Neural cell (in vitro differentiated cells): ENCODE measurements around the gene SOX12. TPM values are rescaled to one million over a fixed set of nuclear protein-coding genes. Genes with fewer than 3 reads are reported as not detected.

Source experiments
- H2AFZ ChIP-seq: fragments of 200-600, 300-800 bp; sonication (generic), shearing (Covaris generic); 2 replicates; pipeline ENCODE4 v1.6.0; 2014; ENCODE audit warnings: low read depth, mild to moderate bottlenecking, antibody characterized with exemption, low read length, moderate library complexity
- H3F3A ChIP-seq: fragments of 200-600 bp; shearing (Covaris generic); 2 replicates; pipeline ENCODE4 v1.6.1; 2016; ENCODE audit warnings: mild to moderate bottlenecking, moderate library complexity, mixed read lengths, antibody characterized with exemption, low read length; ENCODE audit not compliant: insufficient read depth, poor library complexity, severe bottlenecking
- H3K27ac ChIP-seq: fragments of 200-600, 300-800 bp; sonication (generic), shearing (Covaris generic); 2 replicates; pipeline ENCODE4 v1.5.1; 2014; ENCODE audit warnings: mild to moderate bottlenecking, low read length, moderate library complexity
- H3K27me3 ChIP-seq: fragments of 300-800, 200-600 bp; sonication (generic), shearing (Covaris generic); 2 replicates; pipeline ENCODE4 v1.6.0; 2014; ENCODE audit warnings: mild to moderate bottlenecking, low read depth, low read length, moderate library complexity; ENCODE audit not compliant: insufficient read depth
- H3K36me3 ChIP-seq: fragments of 300-800, 200-600 bp; sonication (generic), shearing (Covaris generic); 2 replicates; pipeline ENCODE4 v1.5.1; 2014; ENCODE audit warnings: mild to moderate bottlenecking, antibody characterized with exemption, low read length, moderate library complexity; ENCODE audit not compliant: insufficient read depth
- H3K4me2 ChIP-seq: fragments of 300-800, 200-600 bp; sonication (generic), shearing (Covaris generic); 2 replicates; pipeline ENCODE4 v1.6.0; 2014; ENCODE audit warnings: mild to moderate bottlenecking, low read length
- H3K4me3 ChIP-seq: fragments of 300-800, 200-600 bp; sonication (generic), shearing (Covaris generic); 2 replicates; pipeline ENCODE4 v1.5.1; 2014; ENCODE audit warnings: mild to moderate bottlenecking, low read length, moderate library complexity
- H3K79me2 ChIP-seq: fragments of 200-600 bp; shearing (Covaris generic); replicated peaks from 2 replicates; pipeline ENCODE4 v1.6.0; 2014; ENCODE audit warnings: mild to moderate bottlenecking, low read length, moderate library complexity; ENCODE audit not compliant: insufficient read depth
- H3K9ac ChIP-seq: fragments of 300-800, 200-600 bp; sonication (generic), shearing (Covaris generic); 2 replicates; pipeline ENCODE4 v1.6.1; 2016; ENCODE audit warnings: mild to moderate bottlenecking, low read length, mixed read lengths
- H3K9me2 ChIP-seq: fragments of 200-600 bp; shearing (Covaris generic); 2 replicates; pipeline ENCODE4 v1.6.1; 2016; ENCODE audit warnings: mild to moderate bottlenecking, low read length, mixed read lengths; ENCODE audit not compliant: insufficient read depth
- H3K9me3 ChIP-seq: fragments of 200-600, 300-800 bp; sonication (generic), shearing (Covaris generic); 2 replicates; pipeline ENCODE4 v1.6.1; 2016; ENCODE audit warnings: mild to moderate bottlenecking, mixed run types, low read length, moderate library complexity, mixed read lengths
- H4K20me1 ChIP-seq: fragments of 200-600 bp; shearing (Covaris generic); 2 replicates; pipeline ENCODE4 v1.6.1; 2016; ENCODE audit warnings: mild to moderate bottlenecking, mixed run types; ENCODE audit not compliant: insufficient read depth
- CTCF ChIP-seq: fragments of 450-650 bp; IDR thresholded peaks from 2 replicates; pipeline ENCODE4 v1.5.1; 2014; ENCODE audit warnings: antibody characterized with exemption, mild to moderate bottlenecking, moderate library complexity; ENCODE audit not compliant: poor library complexity, severe bottlenecking
- EP300 ChIP-seq: fragments of 450-650 bp; conservative IDR thresholded peaks from 2 replicates; pipeline ENCODE4 v1.6.1; 2014; ENCODE audit warnings: antibody characterized with exemption, mild to moderate bottlenecking, moderate library complexity; ENCODE audit not compliant: poor library complexity, severe bottlenecking
- EZH2 ChIP-seq: fragments of 200-600, 300-800 bp; shearing (Covaris generic), sonication (generic); IDR thresholded peaks from 2 replicates; pipeline ENCODE4 v1.6.1; 2014; ENCODE audit warnings: antibody characterized with exemption, low read length, borderline replicate concordance, mild to moderate bottlenecking; ENCODE audit not compliant: insufficient read depth, poor library complexity, severe bottlenecking
- MXI1 ChIP-seq: fragments of 450-650 bp; conservative IDR thresholded peaks from 2 replicates; pipeline ENCODE4 v1.6.1; 2014; ENCODE audit warnings: antibody characterized with exemption, mild to moderate bottlenecking; ENCODE audit not compliant: poor library complexity, severe bottlenecking
- POLR2AphosphoS5 ChIP-seq: IDR thresholded peaks from 2 replicates; pipeline ENCODE4 v1.6.1; 2012
- RAD21 ChIP-seq: fragments of 450-650 bp; conservative IDR thresholded peaks from 2 replicates; pipeline ENCODE4 v1.6.1; 2014; ENCODE audit warnings: antibody characterized with exemption, mild to moderate bottlenecking, moderate library complexity
- REST ChIP-seq: IDR thresholded peaks from 2 replicates; pipeline ENCODE4 v1.6.1; 2012; ENCODE audit warnings: borderline replicate concordance
- SMC3 ChIP-seq: fragments of 450-650 bp; conservative IDR thresholded peaks from 2 replicates; pipeline ENCODE4 v1.6.1; 2014; ENCODE audit warnings: antibody characterized with exemption, mild to moderate bottlenecking, moderate library complexity; ENCODE audit not compliant: poor library complexity
- TAF1 ChIP-seq: IDR thresholded peaks from 2 replicates; pipeline ENCODE4 v1.6.1; 2012; ENCODE audit warnings: low read depth
- polyA plus RNA-seq: library from polyadenylated mRNA; depleted of rRNA; stranded (reverse); fragments of >200 nt; gene quantifications from 2 replicates; pipeline ENCODE4 v1.2.3, GENCODE V29; 2014

SOX12 gene
- polyA plus RNA-seq, 1 donor from 2014 or later, result 6.8 TPM

- no peak overlapping the region for H3K4me3 ChIP-seq
- no peaks in the 10 kb centered on the region for H3K9me2 ChIP-seq
- H3K79me2 ChIP-seq, result no peaks in the 10 kb centered on the region
- no peaks in the 10 kb centered on the region for H3K27me3 ChIP-seq
- H3K9ac ChIP-seq, result no peak overlapping the region
- H3K36me3 ChIP-seq, result no peaks in the 10 kb centered on the region
- no peaks in the 10 kb centered on the region for H4K20me1 ChIP-seq
- H3K4me2 ChIP-seq, result no peak overlapping the region
- no peak overlapping the region for H2AFZ ChIP-seq
- H3K9me3 ChIP-seq, result no peaks in the 10 kb centered on the region
- H3K27ac ChIP-seq, result no peak overlapping the region
- TF ChIP-seq EP300 (no peak), POLR2AphosphoS5 (no peak), CTCF (no peak), RAD21 (no peak), EZH2 (no peak), MXI1 (no peak), TAF1 (no peak)
- H3F3A ChIP-seq, result no peaks in the 10 kb centered on the region
Measured at GRCh38 chr20:276620-277495, 48.5 kb upstream of the SOX12 start.

- Histone ChIP-seq H3F3A (no peaks in the 10 kb centered on the region), H4K20me1 (no peaks in the 10 kb centered on the region), H3K36me3 (no peaks in the 10 kb centered on the region), H3K27me3 (no peaks in the 10 kb centered on the region), H3K9ac (no peak overlapping the region), H3K9me3 (no peaks in the 10 kb centered on the region), H3K9me2 (no peaks in the 10 kb centered on the region), H3K79me2 (no peaks in the 10 kb centered on the region), H2AFZ (no peak overlapping the region), H3K4me3 (no peak overlapping the region), H3K4me2 (no peak overlapping the region), H3K27ac (no peak overlapping the region)
- TF ChIP-seq POLR2AphosphoS5 (no peak), RAD21 (no peak), MXI1 (no peak), REST (no peak), SMC3 (no peak), TAF1 (no peak), CTCF (no peak), EZH2 (no peak), EP300 (no peak)
Measured at GRCh38 chr20:277496-277781, 47.9 kb upstream of the SOX12 start.
